ENCODE results near the gene PLIN5.

PLIN5 gene

GRCh38 chr19:4508698-4509097 lies 26.3 kb downstream of the PLIN5 start:
- DNase-seq = no peak
- Histone ChIP-seq H3K27ac (no peak overlapping the region), H3K36me3 (peaks cover 0 to 24% (median 14%) of the 10 kb centered on the region in 3 donors), H3K9me3 (no peaks in the 10 kb centered on the region), H3K4me3 (no peak overlapping the region), H3K4me1 (no peaks in the 10 kb centered on the region), H3K27me3 (no peaks in the 10 kb centered on the region)
- TF ChIP-seq CTCF (IDR thresholded peaks at IDR 0.05) = no peak
- intact Hi-C loops (cut with DNase I; ENCODE audit: low total_unique reads) = no loop called here

GRCh38 chr19:4507804-4508203 lies 27.2 kb downstream of the PLIN5 start:
- Histone ChIP-seq H3K4me3 (no peak overlapping the region), H3K27ac (no peak overlapping the region), H3K27me3 (no peaks in the 10 kb centered on the region), H3K36me3 (peaks cover 0 to 33% (median 20%) of the 10 kb centered on the region in 3 donors), H3K4me1 (no peaks in the 10 kb centered on the region), H3K9me3 (no peaks in the 10 kb centered on the region)
- no peak for DNase-seq
- TF ChIP-seq CTCF (IDR thresholded peaks at IDR 0.05) = no peak
- intact Hi-C loops (cut with DNase I; ENCODE audit: low total_unique reads) = no loop called here

GRCh38 chr19:4507150-4507452 lies 27.9 kb downstream of the PLIN5 start:
- DNase-seq = no peak
- Histone ChIP-seq H3K27ac (no peak overlapping the region), H3K4me3 (no peak overlapping the region), H3K4me1 (no peaks in the 10 kb centered on the region), H3K36me3 (peaks cover 0 to 40% (median 27%) of the 10 kb centered on the region in 3 donors), H3K9me3 (no peaks in the 10 kb centered on the region), H3K27me3 (no peaks in the 10 kb centered on the region)
- intact Hi-C loops (cut with DNase I; ENCODE audit: low total_unique reads) = no loop called here
- TF ChIP-seq CTCF (IDR thresholded peaks at IDR 0.05) = no peak

GRCh38 chr19:4506449-4507149 lies 28.4 kb downstream of the PLIN5 start:
- no peak overlapping the region for H3K4me3 ChIP-seq
- H3K27me3 ChIP-seq = no peaks in the 10 kb centered on the region
- H3K9me3 ChIP-seq = no peaks in the 10 kb centered on the region
- H3K36me3 ChIP-seq = peaks cover 2 to 45% (median 32%) of the 10 kb centered on the region in 3 donors
- intact Hi-C loops (cut with DNase I; ENCODE audit: low total_unique reads) = no loop called here
- no peak for DNase-seq
- no peak for TF ChIP-seq CTCF (IDR thresholded peaks at IDR 0.05)
- H3K4me1 ChIP-seq = no peaks in the 10 kb centered on the region
- H3K27ac ChIP-seq = no peak overlapping the region

GRCh38 chr19:4505570-4506448 lies 29.2 kb downstream of the PLIN5 start:
- no peaks in the 10 kb centered on the region for H3K27me3 ChIP-seq
- DNase-seq = no peak
- TF ChIP-seq CTCF (IDR thresholded peaks at IDR 0.05) = no peak
- H3K9me3 ChIP-seq = no peaks in the 10 kb centered on the region
- H3K4me1 ChIP-seq = no peaks in the 10 kb centered on the region
- H3K36me3 ChIP-seq = peaks cover 10 to 53% (median 40%) of the 10 kb centered on the region in 3 donors
- H3K27ac ChIP-seq = no peak overlapping the region
- intact Hi-C loops (cut with DNase I; ENCODE audit: low total_unique reads) = no loop called here
- H3K4me3 ChIP-seq = no peak overlapping the region
